H1 (cell line): ENCODE measurements around the gene SPINK14. TPM values are rescaled to one million over a fixed set of nuclear protein-coding genes. Genes with fewer than 3 reads are reported as not detected.

Experiments
- CTCF ChIA-PET: fragments of 300-600 bp; sonication (Branson Sonifier 250); formaldehyde crosslinking; loops from one replicate; lab custom pipeline; 2021; ENCODE audit not compliant: partially characterized antibody; lab: Charles Lee
- POLR2A ChIA-PET: fragments of 300-600 bp; sonication (Branson Sonifier 250); formaldehyde crosslinking; loops from one replicate; lab custom pipeline; 2021; ENCODE audit warnings: inconsistent platforms; ENCODE audit not compliant: partially characterized antibody; lab: Charles Lee
- DNase-seq, 2 experiments: peaks; one replicate each; pipeline versions ENCODE4 v3.0.0 to v3.0.0-alpha.2; 2010 to 2022; ENCODE audit warnings: low spot score in 2 of 2, low read depth in 1 of 2, mixed read lengths in 1 of 2
- FAIRE-seq: peaks from 2 replicates; lab custom pipeline; 2011; peaks lifted over from hg19 to GRCh38; lab: Jason Lieb, UNC
- H2AFZ ChIP-seq: 2 replicates; pipeline ENCODE4 v1.8.1; 2012; ENCODE audit warnings: low read length, inconsistent platforms
- H2AK5ac ChIP-seq: 2 replicates; pipeline ENCODE4 v1.6.1; 2013; ENCODE audit warnings: low read depth, low read length
- H2BK120ac ChIP-seq: replicated peaks from 2 replicates; pipeline ENCODE3; 2013; ENCODE audit warnings: low read depth, low read length, inconsistent platforms
- H2BK12ac ChIP-seq: 2 replicates; pipeline ENCODE4 v1.6.1; 2013; ENCODE audit warnings: low read depth, low read length
- H2BK15ac ChIP-seq: 2 replicates; pipeline ENCODE4 v1.6.1; 2013; ENCODE audit warnings: low read length
- H2BK20ac ChIP-seq: 2 replicates; pipeline ENCODE4 v1.6.1; 2013; ENCODE audit warnings: low read length
- H2BK5ac ChIP-seq: 2 replicates; pipeline ENCODE4 v1.6.1; 2013; ENCODE audit warnings: low read depth, low read length
- H3K14ac ChIP-seq: 2 replicates; pipeline ENCODE4 v1.6.1; 2013; ENCODE audit warnings: inconsistent platforms; ENCODE audit not compliant: insufficient read length
- H3K18ac ChIP-seq: 2 replicates; pipeline ENCODE4 v1.6.1; 2013; ENCODE audit warnings: low read length; ENCODE audit errors: extremely low read depth
- H3K23ac ChIP-seq: 2 replicates; pipeline ENCODE4 v1.6.1; 2013; ENCODE audit warnings: inconsistent platforms; ENCODE audit not compliant: insufficient read length
- H3K23me2 ChIP-seq: 2 replicates; pipeline ENCODE4 v1.6.1; 2013; ENCODE audit warnings: low read depth, low read length
- H3K27ac ChIP-seq: 2 replicates; pipeline ENCODE4 v1.6.1; 2011; ENCODE audit warnings: low read depth, low read length, inconsistent platforms
- H3K27me3 ChIP-seq, 4 experiments: replicated peaks in 1 of 4; 1 replicate in 1 of 4; 2 replicates in 3 of 4; pipeline versions ENCODE4 v1.6.1 to v1.8.1; 2011 to 2013; ENCODE audit warnings: low read length in 3 of 4, mild to moderate bottlenecking in 3 of 4, inconsistent platforms in 2 of 4, mixed read lengths in 2 of 4, moderate library complexity in 1 of 4; ENCODE audit not compliant: control insufficient read depth in 3 of 4, insufficient read depth in 3 of 4; ENCODE audit errors: extremely low read depth in 1 of 4
- H3K36me3 ChIP-seq, 4 experiments: 2 replicates each; pipeline versions ENCODE4 v1.6.1 to v1.8.1; 2011 to 2013; ENCODE audit warnings: mild to moderate bottlenecking in 4 of 4, low read length in 3 of 4, moderate library complexity in 2 of 4, control low read depth in 1 of 4, inconsistent platforms in 1 of 4; ENCODE audit not compliant: insufficient read depth in 4 of 4, control insufficient read depth in 2 of 4
- H3K4ac ChIP-seq: replicated peaks from 2 replicates; pipeline ENCODE3; 2013; ENCODE audit warnings: low read length, low read depth, mixed read lengths, inconsistent platforms; ENCODE audit not compliant: insufficient read length
- H3K4me1 ChIP-seq, 4 experiments: replicated peaks in 1 of 4; 1 replicate in 1 of 4; 2 replicates in 3 of 4; pipeline versions ENCODE4 v1.6.1 to v1.8.1; 2011 to 2013; ENCODE audit warnings: low read length in 3 of 4, inconsistent platforms in 2 of 4, mixed read lengths in 1 of 4; ENCODE audit not compliant: insufficient read depth in 4 of 4, control insufficient read depth in 3 of 4
- H3K4me2 ChIP-seq, 2 experiments: 2 replicates each; pipeline versions ENCODE4 v1.6.1 to v1.8.1; 2011 to 2013; ENCODE audit warnings: low read depth in 2 of 2, low read length in 2 of 2, control low read depth in 1 of 2, inconsistent platforms in 1 of 2, mild to moderate bottlenecking in 1 of 2; ENCODE audit not compliant: insufficient read depth in 1 of 2
- H3K4me3 ChIP-seq, 4 experiments: fragments of 200-600, 300-600 bp in 1 of 4; sonication (generic), shearing (Covaris generic), sonication (Bioruptor Twin) in 1 of 4; 2 replicates each; pipeline versions ENCODE4 v1.5.1 to v1.8.1; 2011 to 2016; ENCODE audit warnings: low read length in 4 of 4, low read depth in 3 of 4, control low read depth in 2 of 4, inconsistent platforms in 2 of 4, mild to moderate bottlenecking in 2 of 4, mixed read lengths in 1 of 4, moderate library complexity in 1 of 4; ENCODE audit not compliant: insufficient read depth in 2 of 4; ENCODE audit errors: extremely low read depth in 1 of 4
- H3K56ac ChIP-seq: replicated peaks from 2 replicates; pipeline ENCODE3; 2013; ENCODE audit warnings: low read depth, mild to moderate bottlenecking, mixed read lengths, low read length, inconsistent platforms; ENCODE audit not compliant: insufficient read length
- H3K79me1 ChIP-seq: 2 replicates; pipeline ENCODE4 v1.6.1; 2013; ENCODE audit warnings: low read depth, low read length, control low read depth
- H3K79me2 ChIP-seq, 2 experiments: 2 replicates each; pipeline versions ENCODE4 v1.6.1 to v1.8.1; 2012 to 2013; ENCODE audit warnings: low read length in 2 of 2, mild to moderate bottlenecking in 2 of 2, inconsistent platforms in 1 of 2; ENCODE audit not compliant: insufficient read depth in 2 of 2, control insufficient read depth in 1 of 2
- H3K9ac ChIP-seq, 4 experiments: replicated peaks in 1 of 4; 1 replicate in 1 of 4; 2 replicates in 3 of 4; pipeline versions ENCODE4 v1.6.1 to v1.8.1; 2011 to 2013; ENCODE audit warnings: low read depth in 3 of 4, low read length in 3 of 4, control low read depth in 2 of 4, mild to moderate bottlenecking in 2 of 4, moderate library complexity in 2 of 4, inconsistent platforms in 1 of 4; ENCODE audit errors: extremely low read depth in 1 of 4
- H3K9me3 ChIP-seq, 2 experiments: 2 replicates each; pipeline versions ENCODE4 v1.6.1 to v1.8.1; 2012 to 2013; ENCODE audit warnings: mild to moderate bottlenecking in 2 of 2, moderate library complexity in 2 of 2, control low read depth in 1 of 2, inconsistent platforms in 1 of 2, low read depth in 1 of 2, low read length in 1 of 2, mixed read lengths in 1 of 2; ENCODE audit not compliant: insufficient read depth in 2 of 2
- H4K20me1 ChIP-seq, 2 experiments: replicated peaks in 1 of 2; 2 replicates each; pipeline versions ENCODE3 to v1.8.1; 2011 to 2013; ENCODE audit warnings: inconsistent platforms in 2 of 2, low read length in 2 of 2, mild to moderate bottlenecking in 1 of 2; ENCODE audit not compliant: insufficient read depth in 2 of 2, control insufficient read depth in 1 of 2
- H4K5ac ChIP-seq: 2 replicates; pipeline ENCODE4 v1.6.1; 2013; ENCODE audit warnings: low read length, low read depth, mixed read lengths, inconsistent platforms; ENCODE audit not compliant: insufficient read length
- H4K8ac ChIP-seq: 2 replicates; pipeline ENCODE4 v1.8.0; 2013; ENCODE audit warnings: mild to moderate bottlenecking, moderate library complexity, low read length, inconsistent platforms; ENCODE audit not compliant: insufficient read depth; ENCODE audit errors: extremely low read depth
- H4K91ac ChIP-seq: replicated peaks from 2 replicates; pipeline ENCODE3; 2013; ENCODE audit warnings: low read length, mixed read lengths, inconsistent platforms; ENCODE audit not compliant: insufficient read length
- ASH2L ChIP-seq: fragments of 200-600, 300-600 bp; sonication (generic); IDR thresholded peaks from one replicate; pipeline ENCODE4 v1.7.1; 2017; ENCODE audit warnings: low read length
- E2F6 ChIP-seq: IDR thresholded peaks from 2 replicates; pipeline ENCODE4 v1.6.1; 2012; ENCODE audit warnings: inconsistent platforms
- EZH2 ChIP-seq: fragments of 200-600 bp; sonication (generic); IDR thresholded peaks from 2 replicates; pipeline ENCODE4 v1.7.1; 2012; ENCODE audit warnings: low read depth, mild to moderate bottlenecking, moderate library complexity, low read length, inconsistent platforms; ENCODE audit not compliant: severe bottlenecking
- KDM5A ChIP-seq: fragments of 200-600 bp; IDR thresholded peaks from 2 replicates; pipeline ENCODE4 v1.7.1; 2012; ENCODE audit warnings: mild to moderate bottlenecking, low read length, inconsistent platforms, mixed read lengths
- MAX ChIP-seq: IDR thresholded peaks from 2 replicates; pipeline ENCODE4 v1.6.1; 2012; ENCODE audit warnings: inconsistent platforms
- POLR2A ChIP-seq, 2 experiments: IDR thresholded peaks; 1 replicate in 1 of 2; 2 replicates in 1 of 2; pipeline ENCODE4 v1.6.1; 2011; ENCODE audit warnings: low read depth in 2 of 2, low read length in 2 of 2, mild to moderate bottlenecking in 2 of 2; ENCODE audit errors: control extremely low read depth in 1 of 2
- RNF2 ChIP-seq: fragments of 200-900, 300-1000 bp; sonication (generic); IDR thresholded peaks from 2 replicates; pipeline ENCODE4 v1.7.1; 2016; ENCODE audit warnings: borderline replicate concordance, low read depth, mild to moderate bottlenecking, antibody characterized with exemption, low read length; ENCODE audit not compliant: poor library complexity, severe bottlenecking; ENCODE audit errors: missing control alignments
- SRF ChIP-seq: IDR thresholded peaks from 2 replicates; pipeline ENCODE4 v1.6.1; 2011; ENCODE audit warnings: mild to moderate bottlenecking, low read depth, low read length, moderate library complexity
- YY1 ChIP-seq: IDR thresholded peaks from 2 replicates; pipeline ENCODE4 v1.6.1; 2011; ENCODE audit warnings: low read depth, mild to moderate bottlenecking, low read length
- whole genome bisulfite sequencing, 2 experiments: shearing (Covaris generic) in 1 of 2; methylation state at CpG; one replicate each; pipeline versions ENCODE4 v1.1.6 to v1.1.7; 2013 to 2015; ENCODE audit warnings: low lambda C conversion rate in 2 of 2, mixed read lengths in 2 of 2, inconsistent platforms in 1 of 2, low coverage in 1 of 2, missing lambda C conversion rate in 1 of 2; ENCODE audit not compliant: insufficient replicate concordance in 2 of 2, insufficient coverage in 1 of 2, insufficient read length in 1 of 2; ENCODE audit errors: extremely low coverage in 1 of 2, missing lambda C conversion rate in 1 of 2; 5-methylcytosine and 5-hydroxymethylcytosine counted together
- polyA plus RNA-seq, 7 experiments: library from polyadenylated mRNA; depleted of rRNA in 3 of 7; stranded (reverse) in 5 of 7; unstranded in 2 of 7; fragments of >200 nt in 5 of 7; fragments of 200-250 nt in 2 of 7; gene quantifications; 1 replicate in 5 of 7; 2 replicates in 1 of 7; 4 replicates in 1 of 7; pipeline versions ENCODE4 v1.2.1 to v1.2.3, GENCODE V29; 2011 to 2013; ENCODE audit warnings: missing spikeins in 2 of 7, mixed read lengths in 2 of 7
- total RNA-seq: library from RNA; stranded (reverse); fragmentation: NEBNext Ultra II Directional; extraction: Animal tissue kit (Norgen Biotek cat#: 25700); gene quantifications from 2 replicates; pipeline ENCODE4 v1.2.1, GENCODE V29; 2021
- TF ChIP-seq, protein P1 (sequence below): IDR thresholded peaks from 2 replicates; pipeline ENCODE4 v1.6.1; 2011; ENCODE audit warnings: low read length, improper control_type of control experiment

Gene SPINK14
- total and polyA plus RNA-seq, 2 of the 8 experiments (the other 6 are each of a cell fraction or from before 2014, with no cell fraction given), result not detected

DNA sequence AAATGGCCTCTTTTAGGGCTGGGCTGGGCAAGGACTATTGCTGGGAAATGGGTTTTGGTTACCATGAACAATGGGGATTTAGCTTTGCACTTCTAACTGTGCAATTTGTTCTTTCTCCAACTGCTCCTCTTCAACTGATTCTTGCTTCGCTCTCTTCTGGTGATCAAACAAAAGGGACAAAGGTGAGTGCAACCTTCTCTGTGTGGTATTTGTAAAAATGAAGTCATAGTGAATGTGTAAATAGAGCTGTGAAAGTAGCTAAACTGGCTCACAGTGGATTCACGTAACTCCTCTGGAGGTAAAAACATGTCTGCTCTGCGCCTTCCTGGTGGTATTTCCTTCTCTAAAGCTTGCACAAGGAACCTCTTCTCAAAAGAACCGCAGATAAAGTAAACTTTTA is 20.9 kb upstream of the SPINK14 start:
- H3K4me2 ChIP-seq, result no peak overlapping the region
- FAIRE-seq, result no peak
- H3K27me3 ChIP-seq, result peaks cover 0 to 2% (median 0%) of the 10 kb centered on the region in 4 experiments; a peak in 1 of 7 replicates
- CTCF ChIA-PET, result interaction anchor here (0.7 to 1.7 kb wide), 5 partner anchors 11 to 164 kb away, joined by 3 to 6 read pairs (median 4); no protein-coding TSS in a partner anchor
- no peak overlapping the region for H4K91ac ChIP-seq
- no peak overlapping the region for H2BK12ac ChIP-seq
- WGBS, 2 experiments, result 86% methylated on average over 4 of the region's 4 CpGs; no CpG with 5 or more reads in 1 of the 2 experiments
- H3K4me1 ChIP-seq, result no peaks in the 10 kb centered on the region
- POLR2A ChIA-PET, result interaction anchor here (0.6 kb wide), 1 partner anchor 237 kb away, joined by 6 read pairs; no protein-coding TSS in a partner anchor
- H3K56ac ChIP-seq, result no peak overlapping the region
- H2BK5ac ChIP-seq, result no peak overlapping the region
- H2BK15ac ChIP-seq, result no peak overlapping the region
- H4K5ac ChIP-seq, result no peak overlapping the region
- no peaks in the 10 kb centered on the region for H3K79me2 ChIP-seq
- no peaks in the 10 kb centered on the region for H3K79me1 ChIP-seq
- no peaks in the 10 kb centered on the region for H3K36me3 ChIP-seq
- H3K18ac ChIP-seq, result no peak overlapping the region
- H3K23me2 ChIP-seq, result no peaks in the 10 kb centered on the region; the same call in 1 of the 2 replicates
- H3K27ac ChIP-seq, result no peak overlapping the region
- H2AK5ac ChIP-seq, result no peak overlapping the region
- no peak overlapping the region for H2BK20ac ChIP-seq
- no peak overlapping the region for H3K23ac ChIP-seq
- no peak overlapping the region for H3K14ac ChIP-seq
- no peaks in the 10 kb centered on the region for H4K20me1 ChIP-seq
- no peak for DNase-seq
- no peak overlapping the region for H2AFZ ChIP-seq
- no peak overlapping the region for H2BK120ac ChIP-seq
- no peaks in the 10 kb centered on the region for H3K9me3 ChIP-seq
- H3K4me3 ChIP-seq, result no peak overlapping the region
- no peak overlapping the region for H4K8ac ChIP-seq
- no peak overlapping the region for H3K9ac ChIP-seq
- no peak overlapping the region for H3K4ac ChIP-seq
- TF ChIP-seq MAX (no peak), RNF2 (no peak), EZH2 (no peak), SRF (no peak), KDM5A (no peak), YY1 (no peak), ASH2L (no peak), POLR2A (IDR thresholded peaks at IDR 0.05; ENCODE audit: control extremely low read depth in 1 of 2, low read depth in 2 of 2, low read length in 2 of 2) (no peak), E2F6 (no peak)
- TF ChIP-seq, protein P1, sequence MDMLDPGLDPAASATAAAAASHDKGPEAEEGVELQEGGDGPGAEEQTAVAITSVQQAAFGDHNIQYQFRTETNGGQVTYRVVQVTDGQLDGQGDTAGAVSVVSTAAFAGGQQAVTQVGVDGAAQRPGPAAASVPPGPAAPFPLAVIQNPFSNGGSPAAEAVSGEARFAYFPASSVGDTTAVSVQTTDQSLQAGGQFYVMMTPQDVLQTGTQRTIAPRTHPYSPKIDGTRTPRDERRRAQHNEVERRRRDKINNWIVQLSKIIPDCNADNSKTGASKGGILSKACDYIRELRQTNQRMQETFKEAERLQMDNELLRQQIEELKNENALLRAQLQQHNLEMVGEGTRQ, result no peak
